Ascending aorta (tissue), 2 donors: ENCODE results near the gene MNX1. TPM values are rescaled to one million over a fixed set of nuclear protein-coding genes. Genes with fewer than 3 reads are reported as not detected.

ENCODE experiments used
- DNase-seq, 2 donors: peaks; one replicate each; pipeline ENCODE4 v3.0.0-alpha.2; 2019; ENCODE audit warnings: low spot score in 2 of 2
- H3K27ac ChIP-seq, 2 donors: fragments of 200-600 bp; sonication (generic); one replicate each; pipeline ENCODE4 v1.5.1; 2016 to 2017; ENCODE audit warnings: mild to moderate bottlenecking in 1 of 2
- H3K27me3 ChIP-seq: fragments of 200-600 bp; sonication (generic); one replicate; pipeline ENCODE4 v1.5.1; 2017
- H3K36me3 ChIP-seq, 2 donors: fragments of 200-600 bp; sonication (generic); one replicate each; pipeline ENCODE4 v1.5.1; 2016
- H3K4me1 ChIP-seq, 2 donors: fragments of 200-600 bp; sonication (generic); one replicate each; pipeline ENCODE4 v1.5.1; 2016 to 2017; ENCODE audit warnings: mild to moderate bottlenecking in 1 of 2
- H3K4me3 ChIP-seq, 2 donors: fragments of 200-600 bp; sonication (generic); one replicate each; pipeline ENCODE4 v1.5.1; 2016 to 2017; ENCODE audit warnings: mild to moderate bottlenecking in 1 of 2
- H3K9me3 ChIP-seq, 2 donors: fragments of 200-600 bp; sonication (generic); one replicate each; pipeline ENCODE4 v1.5.1; 2016
- intact Hi-C: fragments of 100-400 bp; cut with DNase I; formaldehyde crosslinking; loops from one replicate; pipeline ENCODE4 v1.15.1; 2023
- total RNA-seq: library from RNA; depleted of rRNA; stranded (reverse); fragments of >200 nt; gene quantifications from one replicate; pipeline ENCODE4 v1.1.0, GENCODE V29; 2016
- TF ChIP-seq, protein P1 (sequence below), 3 experiments: fragments of 200-600 bp in 2 of 3; fragments of 450-650 bp in 1 of 3; sonication (generic) in 2 of 3; IDR thresholded peaks; one replicate each; pipeline ENCODE4 v1.5.1; 2016 to 2019; ENCODE audit warnings: antibody characterized with exemption in 3 of 3, mild to moderate bottlenecking in 1 of 3, moderate library complexity in 1 of 3

Gene MNX1
- total RNA-seq, 1 donor from 2014 or later = not detected

DNA sequence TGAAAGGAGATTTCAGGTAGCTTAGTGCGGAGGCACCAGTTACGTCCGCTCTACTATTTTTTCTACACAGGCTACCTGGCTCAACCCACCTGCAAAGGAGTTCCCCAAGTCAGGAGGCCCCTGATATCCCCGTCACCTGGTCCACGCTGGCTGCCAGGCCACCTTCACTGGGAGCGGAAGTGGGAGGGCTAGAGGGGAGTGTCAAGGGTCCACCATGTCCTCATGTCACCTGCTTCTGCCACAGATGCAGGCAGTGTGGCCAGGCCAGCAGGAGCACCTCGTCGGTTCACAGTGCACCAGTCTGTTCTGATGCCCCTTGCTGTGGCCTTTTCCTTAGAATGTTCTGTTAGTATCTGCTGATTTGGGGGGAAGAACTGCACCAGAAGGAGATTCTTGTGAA is 44.1 kb downstream of the MNX1 start:
- TF ChIP-seq, protein P1, sequence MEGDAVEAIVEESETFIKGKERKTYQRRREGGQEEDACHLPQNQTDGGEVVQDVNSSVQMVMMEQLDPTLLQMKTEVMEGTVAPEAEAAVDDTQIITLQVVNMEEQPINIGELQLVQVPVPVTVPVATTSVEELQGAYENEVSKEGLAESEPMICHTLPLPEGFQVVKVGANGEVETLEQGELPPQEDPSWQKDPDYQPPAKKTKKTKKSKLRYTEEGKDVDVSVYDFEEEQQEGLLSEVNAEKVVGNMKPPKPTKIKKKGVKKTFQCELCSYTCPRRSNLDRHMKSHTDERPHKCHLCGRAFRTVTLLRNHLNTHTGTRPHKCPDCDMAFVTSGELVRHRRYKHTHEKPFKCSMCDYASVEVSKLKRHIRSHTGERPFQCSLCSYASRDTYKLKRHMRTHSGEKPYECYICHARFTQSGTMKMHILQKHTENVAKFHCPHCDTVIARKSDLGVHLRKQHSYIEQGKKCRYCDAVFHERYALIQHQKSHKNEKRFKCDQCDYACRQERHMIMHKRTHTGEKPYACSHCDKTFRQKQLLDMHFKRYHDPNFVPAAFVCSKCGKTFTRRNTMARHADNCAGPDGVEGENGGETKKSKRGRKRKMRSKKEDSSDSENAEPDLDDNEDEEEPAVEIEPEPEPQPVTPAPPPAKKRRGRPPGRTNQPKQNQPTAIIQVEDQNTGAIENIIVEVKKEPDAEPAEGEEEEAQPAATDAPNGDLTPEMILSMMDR (IDR thresholded peaks at IDR 0.05) = no peak
- H3K4me1 ChIP-seq = no peaks in the 10 kb centered on the region
- intact Hi-C loops = no loop called here
- peaks cover 60 to 91% of the 10 kb centered on the region in 2 donors for H3K36me3 ChIP-seq
- H3K27me3 ChIP-seq = no peaks in the 10 kb centered on the region
- no peak overlapping the region for H3K27ac ChIP-seq
- no peak for DNase-seq
- H3K9me3 ChIP-seq = no peaks in the 10 kb centered on the region
- H3K4me3 ChIP-seq = no peak overlapping the region

DNA sequence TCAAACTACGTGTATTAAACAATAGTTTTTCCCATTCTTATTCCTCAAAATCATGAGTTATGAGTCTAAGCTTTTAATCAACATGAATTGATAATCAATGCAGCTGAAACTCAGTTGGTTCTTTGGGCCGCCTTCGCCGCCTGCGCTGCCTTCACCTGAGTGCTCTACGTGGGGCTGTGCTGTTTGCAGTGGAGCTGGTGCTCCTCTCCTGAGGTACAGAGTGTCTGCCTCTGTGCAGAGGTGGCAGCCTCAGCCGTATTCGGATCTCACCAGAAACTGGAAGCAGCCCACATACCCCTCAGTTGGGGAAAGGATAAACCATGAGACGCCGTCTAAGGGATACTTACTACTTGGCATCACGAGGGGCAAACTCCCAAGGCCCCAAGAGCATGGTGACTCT is 45.5 kb downstream of the MNX1 start:
- Histone ChIP-seq H3K9me3 (no peaks in the 10 kb centered on the region), H3K4me3 (no peak overlapping the region), H3K4me1 (no peaks in the 10 kb centered on the region), H3K27ac (no peak overlapping the region), H3K36me3 (peaks cover 69 to 95% of the 10 kb centered on the region in 2 donors), H3K27me3 (no peaks in the 10 kb centered on the region)
- DNase-seq = no peak
- TF ChIP-seq, protein P1 (IDR thresholded peaks at IDR 0.05) = no peak
- intact Hi-C loops = no loop called here

GRCh38 chr7:156963472-156963871 is 47.0 kb downstream of the MNX1 start:
- intact Hi-C loops = no loop called here

DNA sequence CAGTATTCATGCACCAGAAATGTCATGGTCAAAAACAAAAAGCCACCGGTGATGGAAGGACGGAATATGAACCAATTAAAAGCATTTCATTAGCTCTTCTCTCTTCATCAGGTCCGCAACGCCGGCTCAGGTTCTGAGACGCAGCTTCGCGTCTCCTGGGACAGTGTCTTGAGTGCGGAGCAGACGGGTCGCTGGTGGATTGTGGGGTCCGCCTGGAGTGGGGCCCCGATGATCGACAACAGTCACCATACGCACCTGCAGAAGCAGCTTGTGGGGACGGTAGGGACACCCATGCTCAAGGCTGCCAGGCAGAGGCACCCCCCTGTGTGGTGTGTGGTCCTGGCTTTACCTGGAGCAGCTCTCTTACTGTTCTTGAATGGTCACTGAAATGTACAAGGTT is 47.6 kb downstream of the MNX1 start:
- no peaks in the 10 kb centered on the region for H3K27me3 ChIP-seq
- H3K4me3 ChIP-seq = no peak overlapping the region
- intact Hi-C loops = no loop called here
- no peak overlapping the region for H3K27ac ChIP-seq
- TF ChIP-seq, protein P1 (IDR thresholded peaks at IDR 0.05) = no peak
- no peaks in the 10 kb centered on the region for H3K9me3 ChIP-seq
- DNase-seq = no peak
- no peaks in the 10 kb centered on the region for H3K4me1 ChIP-seq
- peaks cover 72 to 97% of the 10 kb centered on the region in 2 donors for H3K36me3 ChIP-seq

More at GRCh38 chr7:156963472-156963871, 47.0 kb downstream of the MNX1 start:
- DNase-seq = no peak
- Histone ChIP-seq H3K9me3 (no peaks in the 10 kb centered on the region), H3K4me3 (no peak overlapping the region), H3K36me3 (peaks cover 72 to 97% of the 10 kb centered on the region in 2 donors), H3K27me3 (no peaks in the 10 kb centered on the region), H3K4me1 (no peaks in the 10 kb centered on the region), H3K27ac (no peak overlapping the region)
- TF ChIP-seq, protein P1 (IDR thresholded peaks at IDR 0.05) = no peak

DNA sequence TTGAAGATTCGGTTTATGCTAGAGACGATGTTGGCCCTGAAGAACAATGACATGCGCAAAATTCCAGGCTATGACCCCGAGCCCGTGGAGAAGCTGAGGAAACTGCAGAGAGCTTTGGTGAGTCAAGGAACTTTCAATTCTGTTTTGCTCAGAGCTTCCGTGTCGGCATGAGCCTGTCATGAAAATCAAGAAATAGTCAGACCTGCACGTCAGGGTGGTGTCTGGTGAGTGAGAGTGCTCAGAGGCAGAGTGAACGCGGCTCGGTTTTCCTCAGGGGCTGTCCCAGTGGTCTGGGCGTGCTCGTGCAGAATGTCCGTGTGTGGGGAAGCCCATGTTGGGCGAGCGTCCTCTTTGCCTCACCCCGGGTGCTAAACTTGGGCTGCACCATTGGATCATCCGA is 48.3 kb downstream of the MNX1 start:
- Histone ChIP-seq H3K27me3 (no peaks in the 10 kb centered on the region), H3K4me3 (no peak overlapping the region), H3K27ac (no peak overlapping the region), H3K9me3 (no peaks in the 10 kb centered on the region), H3K4me1 (no peaks in the 10 kb centered on the region), H3K36me3 (peaks cover 72 to 92% of the 10 kb centered on the region in 2 donors)
- DNase-seq = no peak
- TF ChIP-seq, protein P1 (IDR thresholded peaks at IDR 0.05) = no peak
- intact Hi-C loops = no loop called here

- no peaks in the 10 kb centered on the region for H3K9me3 ChIP-seq
- peaks cover 0 to 4% of the 10 kb centered on the region in 2 donors for H3K4me1 ChIP-seq
- TF ChIP-seq, protein P1 (IDR thresholded peaks at IDR 0.05) = no peak
- no peak for DNase-seq
- H3K27ac ChIP-seq = no peak overlapping the region
- H3K36me3 ChIP-seq = peaks cover 67 to 91% of the 10 kb centered on the region in 2 donors
- intact Hi-C loops = no loop called here
- H3K4me3 ChIP-seq = no peak overlapping the region
- no peaks in the 10 kb centered on the region for H3K27me3 ChIP-seq
Measured at GRCh38 chr7:156956727-156957126, 53.7 kb downstream of the MNX1 start.
